GM18861 (cell line): ENCODE data around the gene TP53TG3B.
"Not testable (repeated sequence)": the region's sequence is repeated elsewhere in the genome, so short reads cannot be mapped to it uniquely, and the experiment has no call there.

Source experiments
- ATAC-seq: cut with Tn5 transposase; IDR thresholded peaks from one replicate; pipeline ENCODE4 v1.9.1; 2021; ENCODE audit not compliant: unreplicated experiment

Gene TP53TG3B

GRCh38 chr16:33360541-33360940, at the start of gene TP53TG3B:
Gene TP53TG3B (plus strand): TSS chr16:33360841. CDS start chr16:33360909, 68 bp downstream.
- not testable (repeated sequence) for ATAC-seq

GRCh38 chr16:33336226-33337012, 24.2 kb upstream of the TP53TG3B start:
- ATAC-seq, result not testable (repeated sequence)

- not testable (repeated sequence) for ATAC-seq
These were observed 22.8 kb upstream of the TP53TG3B start for GRCh38 chr16:33337627-33338542.

- not testable (repeated sequence) for ATAC-seq
These were observed 22.1 kb upstream of the TP53TG3B start for GRCh38 chr16:33338543-33338951.

- not testable (repeated sequence) for ATAC-seq
These were observed 21.3 kb upstream of the TP53TG3B start for GRCh38 chr16:33339093-33340061.
